Adrenal gland (tissue), 12 donors: ENCODE data around the gene C1QTNF8. TPM values are rescaled to one million over a fixed set of nuclear protein-coding genes. Genes with fewer than 3 reads are reported as not detected.

Experiments
- DNase-seq, 7 donors: peaks; one replicate each; pipeline ENCODE4 v3.0.0-alpha.2; 2019 to 2020
- H3K27ac ChIP-seq, 5 donors: fragments of 200-600 bp; sonication (generic) in 4 of 5; 1 replicate in 3 of 5; 2 replicates in 2 of 5; pipeline versions ENCODE4 v1.5.1 to v1.8.0; 2016 to 2020; ENCODE audit warnings: mild to moderate bottlenecking in 1 of 5
- H3K27me3 ChIP-seq: fragments of 200-600 bp; 2 replicates; pipeline ENCODE4 v1.8.0; 2021
- H3K36me3 ChIP-seq, 2 donors: fragments of 200-600 bp; replicated peaks in 1 of 2; 1 replicate in 1 of 2; 2 replicates in 1 of 2; pipeline versions ENCODE4 v1.5.1 to v1.8.0; 2018 to 2022
- H3K4me1 ChIP-seq, 2 donors: fragments of 200-600 bp; replicated peaks in 1 of 2; 1 replicate in 1 of 2; 2 replicates in 1 of 2; pipeline versions ENCODE4 v1.5.1 to v1.8.0; 2018 to 2021
- H3K4me3 ChIP-seq, 4 donors: fragments of 200-600 bp; sonication (generic) in 3 of 4; one replicate each; pipeline ENCODE4 v1.5.1; 2016 to 2018
- H3K9me3 ChIP-seq, 3 donors: fragments of 200-600 bp; sonication (generic) in 1 of 3; replicated peaks in 1 of 3; 1 replicate in 2 of 3; 2 replicates in 1 of 3; pipeline versions ENCODE4 v1.5.1 to v1.8.0; 2016 to 2021
- POLR2A ChIP-seq, 2 donors: fragments of 450-650 bp; IDR thresholded peaks; one replicate each; pipeline ENCODE4 v1.6.1; 2017; ENCODE audit warnings: antibody characterized with exemption in 2 of 2, mild to moderate bottlenecking in 2 of 2, moderate library complexity in 1 of 2
- WGBS, 4 donors: extraction: QIAGEN DNeasy Blood & Tissue Kit in 2 of 4; methylation state at CpG; one replicate each; pipeline versions ENCODE4 v1.1.5 to v1.1.7; 2013 to 2017; 5-methylcytosine and 5-hydroxymethylcytosine counted together
- intact Hi-C, 2 donors: fragments of 100-400 bp; cut with DNase I; formaldehyde crosslinking; loops; one replicate each; pipeline versions ENCODE4 v1.14.1 to v1.15.0; 2022 to 2023
- polyA plus RNA-seq, 3 donors: library from polyadenylated mRNA; stranded (reverse); fragments of 200-250 nt in 2 of 3; fragments of 350-450 nt in 1 of 3; fragmentation: Illumina TruSeq in 1 of 3; extraction: RNeasy Lipid Tissue Mini Kit (QIAGEN cat#74804) in 1 of 3; gene quantifications; one replicate each; pipeline ENCODE4 v1.2.3, GENCODE V29; 2013 to 2014
- total RNA-seq, 9 donors: library from RNA; depleted of rRNA in 4 of 9; stranded (reverse); fragments of >200 nt in 4 of 9; fragments of 120-200 nt in 1 of 9; fragmentation: NEBNext Ultra II Directional in 1 of 9; extraction: Animal tissue kit (Norgen Biotek cat#: 25700) in 1 of 9; gene quantifications; one replicate each; pipeline versions ENCODE4 v1.1.0 to v1.2.4, GENCODE V29; 2013 to 2023
- TF ChIP-seq, protein P1 (sequence below), 6 experiments: fragments of 450-650 bp in 4 of 6; fragments of 200-600 bp in 2 of 6; sonication (generic) in 1 of 6; IDR thresholded peaks; 1 replicate in 5 of 6; 2 replicates in 1 of 6; pipeline versions ENCODE4 v1.5.1 to v1.8.0; 2016 to 2021; ENCODE audit warnings: antibody characterized with exemption in 6 of 6, mild to moderate bottlenecking in 2 of 6, moderate library complexity in 1 of 6
- donor health status: healthy with polysubstance abuse.
- donor health status: Bipolar disorder and iron deficiency.
- donor health status: DM: yes; HTN: yes; CAD: no.
- donor health status: DM: no; HTN: no; CAD: no.
- donor health status: DM: no; HTN: no; CAD: no.
- donor health status: DM: yes; HTN: yes; CAD: no.

C1QTNF8 gene
- total and polyA plus RNA-seq, 12 donors, result 0.14 to 0.64 (median 0.25) TPM; not detected in 8

DNA sequence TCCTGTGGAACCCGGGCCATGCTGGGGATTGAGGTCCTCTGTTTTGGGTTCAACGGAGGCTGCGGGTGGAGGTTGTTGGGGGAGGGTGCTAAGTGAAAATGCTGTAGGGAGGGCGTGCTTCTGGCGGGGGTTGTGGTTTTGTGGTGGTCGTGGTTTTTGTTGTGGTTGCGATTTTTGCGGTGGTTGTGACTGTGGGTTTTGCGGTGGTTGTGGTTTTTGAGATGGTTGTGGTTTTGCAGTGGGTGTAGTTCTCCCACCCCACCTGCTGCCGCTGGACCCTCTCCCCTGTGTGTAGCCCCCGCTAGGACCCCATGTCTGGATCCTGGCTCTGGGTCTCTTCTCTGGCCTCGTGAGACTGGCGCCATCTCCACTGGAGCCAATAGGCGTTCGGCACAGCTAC is 28.4 kb downstream of the C1QTNF8 start:
- Histone ChIP-seq H3K36me3 (no peaks in the 10 kb centered on the region), H3K27me3 (peaks cover 12% of the 10 kb centered on the region), H3K9me3 (no peaks in the 10 kb centered on the region), H3K27ac (no peak overlapping the region), H3K4me3 (no peak overlapping the region), H3K4me1 (no peaks in the 10 kb centered on the region)
- WGBS, 4 donors, result 52 to 62% (median 59%) methylated on average over 9 to 15 of the region's 15 CpGs
- DNase-seq, result no peak
- no peak for TF ChIP-seq POLR2A (IDR thresholded peaks at IDR 0.05)
- TF ChIP-seq, protein P1, sequence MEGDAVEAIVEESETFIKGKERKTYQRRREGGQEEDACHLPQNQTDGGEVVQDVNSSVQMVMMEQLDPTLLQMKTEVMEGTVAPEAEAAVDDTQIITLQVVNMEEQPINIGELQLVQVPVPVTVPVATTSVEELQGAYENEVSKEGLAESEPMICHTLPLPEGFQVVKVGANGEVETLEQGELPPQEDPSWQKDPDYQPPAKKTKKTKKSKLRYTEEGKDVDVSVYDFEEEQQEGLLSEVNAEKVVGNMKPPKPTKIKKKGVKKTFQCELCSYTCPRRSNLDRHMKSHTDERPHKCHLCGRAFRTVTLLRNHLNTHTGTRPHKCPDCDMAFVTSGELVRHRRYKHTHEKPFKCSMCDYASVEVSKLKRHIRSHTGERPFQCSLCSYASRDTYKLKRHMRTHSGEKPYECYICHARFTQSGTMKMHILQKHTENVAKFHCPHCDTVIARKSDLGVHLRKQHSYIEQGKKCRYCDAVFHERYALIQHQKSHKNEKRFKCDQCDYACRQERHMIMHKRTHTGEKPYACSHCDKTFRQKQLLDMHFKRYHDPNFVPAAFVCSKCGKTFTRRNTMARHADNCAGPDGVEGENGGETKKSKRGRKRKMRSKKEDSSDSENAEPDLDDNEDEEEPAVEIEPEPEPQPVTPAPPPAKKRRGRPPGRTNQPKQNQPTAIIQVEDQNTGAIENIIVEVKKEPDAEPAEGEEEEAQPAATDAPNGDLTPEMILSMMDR (IDR thresholded peaks at IDR 0.05), result no peak
- intact Hi-C loops, result no loop called here

GRCh38 chr16:1066584-1067172 is 29.4 kb downstream of the C1QTNF8 start:
- intact Hi-C loops, result no loop called here
- TF ChIP-seq, protein P1 (IDR thresholded peaks at IDR 0.05), result no peak
- no peak for TF ChIP-seq POLR2A (IDR thresholded peaks at IDR 0.05)
- no peak for DNase-seq
- Histone ChIP-seq H3K4me3 (no peak overlapping the region), H3K4me1 (no peaks in the 10 kb centered on the region), H3K27ac (no peak overlapping the region), H3K36me3 (no peaks in the 10 kb centered on the region), H3K27me3 (peaks cover 10% of the 10 kb centered on the region), H3K9me3 (no peaks in the 10 kb centered on the region)
- 59 to 68% (median 62%) methylated on average over 19 to 24 of the region's 24 CpGs for WGBS, 4 donors

GRCh38 chr16:1065469-1066128 is 30.4 kb downstream of the C1QTNF8 start:
- no peaks in the 10 kb centered on the region for H3K36me3 ChIP-seq
- H3K4me1 ChIP-seq, result no peaks in the 10 kb centered on the region
- TF ChIP-seq, protein P1 (IDR thresholded peaks at IDR 0.05), result no peak
- TF ChIP-seq POLR2A (IDR thresholded peaks at IDR 0.05), result no peak
- H3K9me3 ChIP-seq, result no peaks in the 10 kb centered on the region
- no peak overlapping the region for H3K4me3 ChIP-seq
- DNase-seq, result no peak
- H3K27ac ChIP-seq, result no peak overlapping the region
- WGBS, 4 donors, result 18 to 37% (median 20%) methylated on average over 5 to 55 of the region's 55 CpGs
- peaks cover 6% of the 10 kb centered on the region for H3K27me3 ChIP-seq
- intact Hi-C loops, result no loop called here

DNA sequence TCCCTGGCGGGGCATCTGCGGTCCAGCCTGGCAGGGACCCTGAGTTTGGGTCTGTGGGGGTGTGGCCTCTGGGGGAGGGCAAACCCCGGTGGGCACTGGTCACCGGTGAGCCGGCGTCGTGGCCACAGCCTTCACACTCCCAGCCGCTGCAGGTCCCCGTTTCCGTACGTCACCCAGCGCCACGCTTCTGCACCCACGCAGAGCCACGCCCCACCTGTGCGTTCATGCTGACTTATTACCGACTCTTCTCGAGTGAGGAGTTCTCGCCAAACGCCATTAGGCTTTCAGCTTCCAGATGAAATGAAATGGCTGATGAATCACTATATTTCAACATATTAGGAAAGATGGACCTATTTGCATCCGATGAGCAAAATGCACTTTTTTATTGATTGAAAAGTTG is 32.3 kb downstream of the C1QTNF8 start:
- Histone ChIP-seq H3K36me3 (no peaks in the 10 kb centered on the region), H3K27ac (no peak overlapping the region), H3K27me3 (no peaks in the 10 kb centered on the region), H3K4me1 (no peaks in the 10 kb centered on the region), H3K4me3 (no peak overlapping the region), H3K9me3 (no peaks in the 10 kb centered on the region)
- TF ChIP-seq, protein P1 (IDR thresholded peaks at IDR 0.05), result no peak
- TF ChIP-seq POLR2A (IDR thresholded peaks at IDR 0.05), result no peak
- 69 to 79% (median 72%) methylated on average over 13 to 21 of the region's 21 CpGs for WGBS, 4 donors
- no peak for DNase-seq
- intact Hi-C loops, result no loop called here
